HG03378 (cell line): Measurements from ENCODE around the gene THADA.

ENCODE experiments used
- ATAC-seq: cut with Tn5 transposase; IDR thresholded peaks from one replicate; pipeline ENCODE4 v1.9.1; 2021; ENCODE audit warnings: mild to moderate bottlenecking, moderate library complexity; ENCODE audit not compliant: unreplicated experiment

The THADA gene

DNA sequence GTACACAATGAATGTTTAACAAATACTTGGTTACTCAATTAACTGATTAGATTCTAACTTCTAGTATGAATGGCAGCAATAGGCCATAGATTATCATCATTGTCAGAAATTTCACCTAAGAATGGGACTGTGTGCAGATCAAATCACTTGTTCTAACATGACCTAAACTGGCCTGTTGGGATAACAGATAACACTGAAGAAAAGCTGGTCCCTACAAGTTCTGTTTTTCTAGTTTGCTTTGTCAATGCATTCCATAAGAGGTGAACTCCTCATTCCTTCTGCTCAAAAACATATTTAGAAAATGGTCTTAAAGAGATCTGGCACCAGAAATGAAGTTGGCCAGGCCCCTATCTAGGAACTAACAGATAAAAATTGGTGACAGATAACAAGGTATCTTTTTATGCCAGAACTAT lies 175.4 kb downstream of the THADA start:
- no peak for ATAC-seq

DNA sequence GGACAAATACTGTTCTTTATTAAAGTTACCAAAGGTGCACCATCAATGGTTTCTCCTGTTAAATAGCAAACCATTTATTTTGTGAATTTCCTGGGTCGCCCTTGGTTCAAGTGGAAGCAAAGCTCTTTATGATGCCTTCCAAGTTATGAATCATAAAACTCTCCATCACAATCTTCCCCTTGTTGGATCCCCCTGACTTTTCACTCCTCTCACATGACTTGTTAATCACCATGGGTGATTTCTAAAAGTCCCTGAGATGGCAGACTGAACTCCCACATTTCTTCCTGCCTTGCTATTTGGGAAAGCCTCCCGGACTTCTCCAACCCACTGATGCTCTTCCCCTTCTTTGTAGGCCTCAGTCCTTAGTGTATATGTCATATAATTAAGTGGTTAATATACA lies 176.0 kb downstream of the THADA start:
- no peak for ATAC-seq

DNA sequence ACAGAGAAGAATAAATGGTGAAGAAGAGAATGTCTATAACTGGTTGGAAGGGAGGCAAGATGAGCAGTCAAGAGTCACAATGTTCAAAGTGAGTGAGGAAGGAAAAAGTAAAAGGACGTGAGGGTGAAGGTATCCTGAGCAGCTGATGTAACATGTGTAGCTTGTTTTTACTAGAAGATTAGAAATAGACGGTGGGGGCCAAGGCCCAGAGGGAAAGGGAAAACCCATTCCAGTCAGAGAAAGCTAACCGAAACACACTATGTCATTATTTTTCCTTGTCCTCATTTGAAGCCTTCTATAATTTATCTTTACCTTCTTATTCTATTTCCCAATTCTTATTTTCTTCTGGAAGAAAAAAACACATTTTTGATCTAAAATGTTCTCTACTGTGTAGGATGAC lies 176.6 kb downstream of the THADA start:
- ATAC-seq, result no peak

DNA sequence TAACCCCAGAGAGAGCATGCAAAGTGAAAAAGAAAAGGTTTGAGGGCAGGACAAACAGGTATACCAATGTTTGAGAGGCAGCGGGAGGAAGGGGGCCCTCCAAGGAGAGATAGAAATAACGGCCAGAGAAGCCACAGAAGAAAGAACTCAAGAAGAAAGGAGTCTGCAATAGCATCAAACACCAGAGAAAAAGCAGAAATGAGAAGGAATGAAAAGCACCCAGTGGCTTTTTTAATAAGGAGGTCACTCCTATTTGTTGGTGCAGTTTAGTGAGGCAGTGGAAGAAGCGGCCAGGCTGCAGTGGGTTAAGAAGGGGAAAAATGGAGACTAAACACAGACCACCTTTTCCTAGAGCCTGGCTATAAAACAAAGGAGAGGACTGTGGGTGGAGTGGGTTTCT lies 177.2 kb downstream of the THADA start:
- ATAC-seq, result no peak

DNA sequence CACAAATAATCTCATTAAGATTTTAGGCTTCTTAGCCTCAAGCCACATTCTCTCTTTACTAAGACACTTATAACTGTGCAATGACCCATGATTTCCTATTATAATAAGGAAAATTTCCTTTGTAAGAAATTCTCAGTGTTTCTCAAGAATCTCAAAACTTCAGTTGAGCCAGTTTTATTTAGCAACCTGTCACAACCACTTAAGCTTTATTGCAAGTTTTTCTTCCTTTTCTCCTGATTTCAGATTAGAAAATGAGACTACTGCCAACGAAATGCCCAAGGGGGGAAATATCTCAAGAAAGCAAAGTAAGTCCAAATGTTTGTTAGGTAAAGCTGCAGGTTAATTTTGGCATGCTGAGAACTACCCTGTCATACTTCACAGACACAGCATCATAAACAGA lies 178.5 kb downstream of the THADA start:
- no peak for ATAC-seq

DNA sequence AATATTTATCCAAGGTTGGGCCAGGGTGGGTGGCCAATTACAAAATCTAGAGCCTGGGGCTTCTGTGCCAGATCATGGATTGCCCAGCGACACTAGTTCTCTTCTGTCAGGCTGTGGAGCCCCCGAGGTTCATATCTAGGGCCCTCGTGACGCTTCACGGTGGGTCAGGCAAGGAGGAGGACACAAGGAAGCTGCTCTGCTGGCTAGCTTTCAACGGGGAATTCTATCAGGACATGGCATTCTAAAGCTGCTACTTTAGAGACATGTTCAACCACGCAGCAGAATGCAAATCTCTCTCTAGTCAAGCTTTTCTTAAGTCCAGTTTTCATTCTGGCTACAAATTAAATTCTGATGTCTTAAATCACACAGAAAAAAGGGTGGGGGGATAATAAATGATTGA lies 180.2 kb downstream of the THADA start:
- no peak for ATAC-seq

DNA sequence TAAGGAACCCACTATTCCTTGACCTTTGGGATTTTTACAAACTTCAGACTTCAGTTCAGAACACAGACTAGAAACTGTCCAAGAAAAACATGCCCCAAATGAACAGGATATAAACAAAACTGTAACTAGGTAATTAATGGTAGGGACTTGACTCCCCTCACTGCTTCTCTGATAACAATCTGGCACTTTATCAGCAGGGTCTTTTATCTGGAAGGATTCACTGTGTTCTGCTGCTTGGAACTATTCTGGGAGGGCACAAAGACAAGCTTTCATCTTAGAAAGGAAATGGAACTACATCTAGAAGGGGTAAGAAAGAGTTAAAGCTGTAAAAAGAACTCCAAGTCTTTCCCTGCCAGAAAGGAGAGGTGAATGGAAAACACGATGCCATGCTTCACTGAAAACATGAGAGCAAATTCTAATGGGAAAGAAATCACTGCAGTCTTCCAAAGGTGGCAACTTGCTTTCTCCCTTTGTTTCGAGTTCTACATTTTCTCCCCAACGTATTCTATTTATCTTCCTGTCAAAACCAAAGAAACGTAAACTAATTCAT lies 181.2 kb downstream of the THADA start:
- ATAC-seq, result no peak

DNA sequence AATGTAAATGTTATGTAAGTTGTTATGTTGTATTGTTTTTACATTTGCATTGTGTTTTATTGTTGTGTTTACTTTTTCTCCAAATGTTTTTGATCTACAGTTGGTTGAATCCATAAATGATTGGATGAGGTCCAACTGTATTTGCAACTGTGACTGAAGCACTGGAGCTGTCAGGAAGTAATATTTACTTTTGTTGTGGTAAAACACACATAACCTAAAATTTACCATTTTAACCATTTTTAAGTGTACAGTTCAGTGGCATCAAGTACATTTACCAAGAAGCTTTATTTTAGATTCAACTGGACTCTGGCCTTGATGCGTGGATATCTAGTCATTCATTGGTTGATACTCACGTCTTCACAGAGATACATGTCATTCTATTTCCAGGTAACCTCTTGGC lies 181.8 kb downstream of the THADA start:
- no peak for ATAC-seq

DNA sequence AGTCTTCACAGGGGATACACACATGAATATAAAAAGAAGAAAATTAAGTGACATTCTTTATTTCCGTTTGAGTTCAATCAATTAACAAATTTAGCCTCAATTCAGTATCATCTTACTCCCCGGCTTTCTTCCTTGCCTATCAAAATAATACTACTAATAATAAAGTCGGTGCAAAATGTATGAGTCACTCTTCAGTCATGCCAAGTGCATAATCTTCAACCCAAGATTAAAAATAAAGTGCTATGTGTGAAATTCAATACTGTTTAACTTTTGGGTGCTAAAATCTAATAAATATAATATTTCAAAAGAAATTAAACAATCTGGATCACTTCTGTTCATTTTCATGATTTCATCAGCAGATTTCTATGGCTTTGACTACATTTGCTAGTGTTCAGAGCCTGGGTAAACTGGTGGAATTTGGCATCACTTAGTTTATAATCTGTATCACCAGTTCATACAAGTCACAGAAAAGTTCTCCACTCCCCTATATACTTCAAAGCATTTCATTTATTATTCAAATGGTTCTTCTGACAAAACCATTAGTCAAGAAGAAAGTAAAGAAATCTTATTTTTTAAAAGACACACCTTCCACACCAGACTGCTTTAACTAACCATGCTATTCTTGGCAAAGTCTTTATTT lies 183.6 kb downstream of the THADA start:
- no peak for ATAC-seq

DNA sequence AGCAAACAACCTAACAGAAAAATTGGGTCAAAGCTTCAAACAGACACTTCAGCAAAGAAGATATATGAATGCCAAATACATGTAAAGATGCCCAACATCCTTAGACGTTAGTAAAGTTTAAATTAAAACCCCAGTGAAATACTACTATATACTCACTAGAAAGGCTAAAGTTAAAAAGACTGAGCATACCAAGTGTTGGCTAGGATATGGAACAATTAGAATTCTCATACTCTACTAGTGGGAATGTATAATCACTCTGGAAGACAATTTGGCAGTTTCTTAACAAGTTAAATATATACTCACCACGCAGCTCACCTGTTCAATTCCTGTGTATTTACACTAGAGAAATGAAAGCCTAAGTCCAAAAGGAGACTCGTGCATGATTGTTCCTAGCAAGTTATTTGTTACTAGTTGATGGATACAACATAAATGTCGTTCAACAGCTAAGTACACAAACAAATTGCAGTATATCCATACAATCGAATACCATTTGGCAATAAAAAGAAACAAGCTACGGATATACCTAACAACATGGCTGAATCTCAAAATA lies 185.7 kb downstream of the THADA start:
- no peak for ATAC-seq

DNA sequence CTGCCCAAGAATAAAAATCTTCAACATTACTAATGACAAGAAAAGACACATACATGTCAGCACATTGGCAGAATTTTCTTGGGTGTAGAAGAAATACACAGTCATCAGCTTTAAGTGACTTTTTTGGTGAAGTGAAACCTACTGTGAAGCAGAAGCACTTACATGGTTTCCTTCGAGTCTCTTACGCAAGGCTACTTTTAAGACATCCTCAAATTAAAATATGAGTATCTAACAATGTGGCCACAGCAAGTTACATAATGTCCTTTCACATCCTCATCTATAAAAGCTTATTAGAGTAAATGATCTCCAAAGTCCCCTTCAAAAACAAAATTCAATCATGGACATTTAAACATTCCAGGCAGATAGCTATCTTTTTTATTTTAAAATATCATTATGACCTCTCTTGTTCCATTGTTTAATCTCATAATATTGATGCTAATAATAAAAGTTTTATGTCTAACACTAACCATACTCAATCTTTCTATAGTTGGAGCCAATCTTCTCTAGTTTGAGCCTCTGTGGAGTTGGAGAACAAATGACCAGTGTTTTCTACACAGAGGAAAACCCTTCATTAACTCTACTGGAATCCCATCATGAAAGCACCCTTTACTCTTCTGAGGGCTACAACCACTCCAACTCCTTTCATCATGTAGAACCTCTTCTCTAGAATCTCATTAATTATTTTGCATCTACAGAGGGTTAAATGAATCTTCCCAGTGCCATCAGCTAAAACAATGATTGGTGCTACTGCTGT lies 187.3 kb downstream of the THADA start:
- ATAC-seq, result peak; percentile 76

DNA sequence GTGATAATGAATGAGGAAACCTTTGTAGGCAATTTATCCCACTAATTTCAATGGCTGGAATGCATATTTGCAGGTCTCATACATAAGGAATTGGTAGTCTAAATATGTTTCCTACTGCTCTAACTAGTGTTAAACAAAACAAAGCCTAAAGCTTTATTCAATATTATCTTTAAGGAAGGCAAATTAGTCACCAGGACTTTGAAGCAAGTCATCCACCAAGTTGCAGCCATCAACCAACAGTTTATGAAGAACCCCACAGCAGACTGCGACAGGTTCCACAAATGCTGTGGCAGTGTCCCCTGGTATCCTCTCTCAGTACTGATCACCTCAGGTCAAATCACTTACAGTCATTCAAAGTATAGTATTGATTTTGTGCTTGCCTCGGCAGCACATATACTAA lies 187.9 kb downstream of the THADA start:
- ATAC-seq, result peak; percentile 42

DNA sequence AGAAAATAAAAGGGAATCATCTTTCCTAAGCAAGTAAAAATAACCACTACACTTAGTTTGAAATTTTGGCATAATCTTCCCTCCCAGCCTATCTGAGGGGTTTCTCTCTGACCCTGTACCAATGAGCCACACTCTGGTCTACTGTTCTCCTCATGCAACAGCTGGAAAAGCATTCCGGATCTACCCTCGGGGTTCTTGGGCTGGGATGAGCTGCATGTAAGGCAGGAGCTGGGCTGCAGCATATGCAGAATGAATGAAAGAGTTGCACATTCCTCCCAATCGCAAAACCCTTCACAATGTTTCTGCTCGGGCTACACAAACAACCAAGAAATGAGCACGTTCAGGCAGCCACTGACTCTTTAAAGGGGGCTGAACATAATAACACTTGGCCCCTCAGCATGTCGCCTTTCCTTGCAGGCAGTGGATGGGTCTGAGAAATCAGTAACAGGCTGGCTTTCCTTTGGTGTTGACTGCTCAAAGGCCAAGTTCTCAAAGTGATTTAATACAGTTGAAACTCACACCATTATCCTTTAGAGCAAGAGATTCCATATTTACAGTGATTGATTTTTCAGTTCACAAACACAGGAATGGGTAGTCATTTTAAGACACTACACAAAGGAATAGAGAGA lies 189.1 kb downstream of the THADA start:
- no peak for ATAC-seq

DNA sequence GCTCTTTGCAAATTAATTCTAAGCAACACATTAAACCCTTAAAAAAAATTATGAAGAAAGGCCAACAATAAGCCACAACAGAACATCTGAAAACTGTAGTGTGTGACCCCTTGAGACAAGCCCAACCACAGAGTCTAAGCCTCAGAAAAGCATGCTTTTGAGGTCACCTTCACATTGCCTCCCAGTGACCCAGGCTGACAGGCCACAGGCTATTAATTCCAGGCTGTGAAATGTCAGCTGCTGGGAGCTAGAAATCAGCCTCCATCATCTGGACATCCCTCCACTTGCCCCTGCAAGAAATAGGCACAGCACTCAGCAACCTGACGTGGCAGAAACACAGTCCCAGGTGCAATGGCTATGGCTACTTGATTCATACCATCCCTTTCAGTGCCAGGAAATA lies 190.0 kb downstream of the THADA start:
- ATAC-seq, result no peak

DNA sequence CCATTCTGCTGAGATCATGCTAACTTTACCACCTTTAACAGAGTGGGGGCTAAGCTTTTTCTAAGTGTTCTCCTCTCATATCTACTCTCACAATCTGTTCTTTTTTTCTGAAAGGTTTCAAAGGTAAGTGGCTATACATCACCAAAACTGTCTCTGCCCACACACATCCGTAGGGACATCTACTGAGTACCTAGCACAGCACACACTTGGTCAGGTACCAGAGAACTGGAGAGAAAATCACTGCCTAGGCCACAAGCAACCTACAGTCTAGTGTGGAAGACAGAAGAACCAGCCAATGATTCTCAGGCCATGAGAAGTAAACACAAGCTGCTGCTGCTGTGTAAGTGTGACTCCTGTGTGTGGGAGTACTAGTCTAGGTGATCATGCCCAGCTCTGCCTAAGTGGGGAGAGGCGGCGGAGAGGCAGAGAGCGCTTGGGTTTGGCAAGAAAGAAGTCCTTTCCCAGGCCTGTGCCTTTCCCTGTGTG lies 193.3 kb downstream of the THADA start:
- peak; percentile 54 for ATAC-seq

DNA sequence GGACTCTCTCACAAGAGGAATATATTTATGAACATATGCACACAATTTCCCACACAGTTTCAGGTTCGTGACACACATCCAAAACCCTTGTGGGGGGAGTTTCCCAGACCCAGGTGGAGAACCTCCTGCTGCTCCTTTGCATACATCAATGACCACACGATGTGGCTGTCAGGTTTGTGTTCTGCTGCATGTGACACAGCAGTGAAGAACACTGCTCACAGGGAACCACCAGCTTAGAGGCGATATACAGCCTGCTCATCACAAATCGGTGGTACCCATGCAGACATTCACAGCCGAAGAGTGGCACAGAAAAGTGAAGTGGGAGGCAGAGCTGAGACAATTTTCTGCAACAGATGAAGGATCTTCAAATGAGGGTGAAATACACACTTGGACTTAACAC lies 193.8 kb downstream of the THADA start:
- peak; percentile 79 for ATAC-seq

DNA sequence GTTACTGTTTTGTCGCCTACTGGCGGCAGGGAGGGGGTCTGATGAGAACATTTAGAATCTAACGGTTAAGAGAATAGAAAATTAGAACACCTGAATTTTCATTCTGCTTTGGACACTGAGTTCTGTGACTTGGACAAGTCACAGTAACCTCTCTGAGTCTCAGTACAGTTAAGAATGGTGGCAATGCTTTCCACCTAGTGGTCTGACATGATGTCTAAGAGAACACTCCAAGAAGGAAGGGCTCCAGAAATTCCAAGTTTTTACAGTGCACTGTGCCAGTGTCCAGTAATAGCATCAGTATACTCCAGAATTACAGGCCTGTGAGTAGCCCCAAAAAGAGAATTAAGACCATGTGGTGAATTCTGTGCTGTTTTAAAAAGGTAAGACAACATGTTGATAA lies 195.3 kb downstream of the THADA start:
- ATAC-seq, result no peak

DNA sequence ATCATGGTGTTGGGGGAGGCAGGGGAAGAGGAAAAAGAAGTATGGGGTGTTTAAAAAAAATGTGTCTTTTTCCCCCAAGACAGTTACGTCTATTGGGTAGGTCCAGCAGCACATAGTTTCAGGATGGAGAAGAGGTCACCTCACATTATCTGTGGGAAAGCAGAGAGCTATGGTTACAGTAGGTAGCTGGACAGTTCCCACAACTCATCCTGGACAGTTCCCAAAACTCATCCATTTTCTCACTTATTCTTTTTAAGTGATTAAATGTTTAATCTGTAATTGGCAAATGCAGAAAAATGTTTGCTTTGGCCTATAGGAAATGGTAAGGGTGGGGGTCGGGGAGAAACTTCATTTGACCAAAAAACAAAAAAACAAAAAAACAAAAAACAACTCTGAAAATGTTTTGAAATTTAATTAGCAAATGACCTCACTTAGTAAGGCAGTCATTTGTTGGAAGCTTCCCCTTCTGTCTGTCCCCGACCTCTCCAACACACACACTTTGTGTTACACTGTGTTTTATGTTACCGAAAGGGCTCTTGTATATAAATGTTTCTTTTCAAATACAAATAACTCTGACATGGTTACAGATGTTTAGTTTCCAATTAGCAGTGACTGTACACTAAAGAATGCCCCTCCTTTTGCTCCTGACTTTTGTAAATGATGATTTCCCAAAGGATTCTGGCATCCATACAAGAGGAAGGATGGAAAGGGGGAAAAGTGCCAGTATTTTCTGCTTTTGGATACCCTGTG lies 196.1 kb downstream of the THADA start:
- ATAC-seq, result no peak

DNA sequence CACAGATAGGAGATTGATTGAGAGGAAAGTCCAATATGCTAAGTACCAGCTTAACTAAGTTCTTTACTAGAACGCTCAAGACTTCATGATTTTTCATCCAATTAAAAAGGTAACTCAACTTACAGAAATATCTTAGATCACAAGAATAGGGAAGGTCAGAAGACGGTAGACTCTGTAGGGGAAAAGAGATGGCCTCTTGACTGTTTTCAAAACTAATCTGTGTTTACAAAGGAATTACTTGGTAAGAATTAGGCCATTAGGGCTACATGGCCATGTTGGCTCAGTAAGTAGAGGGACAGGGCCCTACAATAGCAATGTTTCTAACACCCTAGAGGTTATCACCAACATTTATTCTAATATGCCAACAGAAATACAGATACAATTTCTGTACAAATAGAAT lies 196.7 kb downstream of the THADA start:
- ATAC-seq, result no peak

DNA sequence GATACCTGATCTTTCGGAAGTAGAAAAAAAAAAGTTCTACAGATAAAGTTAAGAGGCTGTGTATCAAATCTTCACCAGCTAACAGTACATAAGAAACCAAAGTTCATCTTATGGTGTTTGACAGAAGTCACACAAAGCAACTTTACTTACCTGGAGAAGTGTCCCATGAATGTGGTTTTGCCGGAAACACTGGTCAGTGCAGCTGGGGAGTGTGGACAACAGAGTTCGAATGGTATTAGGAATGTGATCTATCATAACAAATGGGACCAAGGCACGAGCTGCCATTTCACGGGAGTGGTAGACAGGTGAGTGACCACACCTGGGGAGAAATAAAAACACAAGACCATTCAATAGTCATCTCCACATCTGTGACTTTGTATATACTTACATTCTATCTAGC lies 198.0 kb downstream of the THADA start:
- no peak for ATAC-seq

DNA sequence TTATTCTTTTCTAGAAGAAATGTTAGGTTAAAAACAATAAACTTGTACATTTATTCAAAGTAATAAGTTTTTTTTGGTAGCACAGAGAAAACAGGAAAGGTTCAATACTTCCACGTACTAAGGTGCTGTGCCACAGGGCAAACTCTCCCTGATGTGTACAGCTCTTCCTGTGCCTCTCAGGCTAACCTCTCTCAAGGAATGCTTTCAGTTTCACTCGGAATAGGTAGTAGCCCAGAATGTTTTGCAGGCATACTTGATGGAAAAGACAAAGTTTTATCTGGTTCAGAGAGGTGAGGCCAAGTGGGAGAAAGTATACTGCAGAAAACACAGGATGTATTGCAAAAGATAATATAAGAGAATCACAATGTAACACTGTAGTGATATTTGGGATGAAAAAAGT lies 198.4 kb downstream of the THADA start:
- ATAC-seq, result no peak
